C4-2B (cell line): ENCODE measurements around the gene AQP10.
A peak's percentile ranks its signal among the peaks of the same experiment; 100 is the strongest.
"Not testable (repeated sequence)": the region's sequence is repeated elsewhere in the genome, so short reads cannot be mapped to it uniquely, and the experiment has no call there.

ENCODE experiments used
- H3K27ac ChIP-seq: fragments of 450-650 bp; 2 replicates; pipeline ENCODE4 v1.5.1; 2017
- ZFX ChIP-seq: fragments of 450-650 bp; IDR thresholded peaks from 2 replicates; pipeline ENCODE4 v1.6.1; 2017
- TF ChIP-seq, protein P1 (sequence below): fragments of 450-650 bp; conservative IDR thresholded peaks from 2 replicates; pipeline ENCODE4 v1.5.1; 2017; ENCODE audit warnings: mild to moderate bottlenecking

The AQP10 gene, protein sequence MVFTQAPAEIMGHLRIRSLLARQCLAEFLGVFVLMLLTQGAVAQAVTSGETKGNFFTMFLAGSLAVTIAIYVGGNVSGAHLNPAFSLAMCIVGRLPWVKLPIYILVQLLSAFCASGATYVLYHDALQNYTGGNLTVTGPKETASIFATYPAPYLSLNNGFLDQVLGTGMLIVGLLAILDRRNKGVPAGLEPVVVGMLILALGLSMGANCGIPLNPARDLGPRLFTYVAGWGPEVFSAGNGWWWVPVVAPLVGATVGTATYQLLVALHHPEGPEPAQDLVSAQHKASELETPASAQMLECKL

DNA sequence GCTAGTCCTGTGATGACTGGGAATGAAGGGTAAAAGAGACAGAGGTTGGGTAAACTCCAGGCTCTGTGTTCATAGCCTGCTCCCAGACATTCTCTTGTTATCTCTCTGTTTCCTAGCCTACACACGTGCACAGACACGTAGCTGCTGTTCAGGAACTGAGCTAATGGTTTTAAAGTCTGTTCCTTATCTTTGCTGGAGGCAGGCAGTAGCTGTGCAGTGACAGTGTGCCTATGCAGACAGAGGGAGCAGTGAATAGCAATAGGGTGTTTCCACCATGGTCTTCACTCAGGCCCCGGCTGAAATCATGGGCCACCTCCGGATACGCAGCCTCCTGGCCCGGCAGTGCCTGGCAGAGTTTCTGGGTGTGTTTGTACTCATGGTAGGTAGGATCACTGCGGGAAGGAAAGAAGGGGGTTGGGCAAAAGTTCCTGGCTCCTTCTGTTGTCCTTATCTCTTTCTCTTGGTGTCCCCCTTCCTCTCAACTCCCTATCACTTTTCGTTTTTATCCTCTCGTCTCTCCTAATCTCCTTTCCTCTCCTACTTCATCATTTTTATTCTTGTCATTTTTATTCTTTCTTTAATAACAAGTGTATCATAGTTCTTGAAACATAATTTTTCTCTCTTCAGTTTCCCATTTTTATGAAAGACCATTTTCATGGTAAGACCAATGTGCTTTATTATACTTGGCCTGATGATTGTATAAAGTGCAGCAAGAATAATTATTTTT, at the start of gene AQP10:
AQP10 (plus strand) TSS at position 212 of the 727 bp plus-strand sequence; CDS start at position 275, 63 bp downstream.
- TF ChIP-seq ZFX, result no peak
- TF ChIP-seq, protein P1, sequence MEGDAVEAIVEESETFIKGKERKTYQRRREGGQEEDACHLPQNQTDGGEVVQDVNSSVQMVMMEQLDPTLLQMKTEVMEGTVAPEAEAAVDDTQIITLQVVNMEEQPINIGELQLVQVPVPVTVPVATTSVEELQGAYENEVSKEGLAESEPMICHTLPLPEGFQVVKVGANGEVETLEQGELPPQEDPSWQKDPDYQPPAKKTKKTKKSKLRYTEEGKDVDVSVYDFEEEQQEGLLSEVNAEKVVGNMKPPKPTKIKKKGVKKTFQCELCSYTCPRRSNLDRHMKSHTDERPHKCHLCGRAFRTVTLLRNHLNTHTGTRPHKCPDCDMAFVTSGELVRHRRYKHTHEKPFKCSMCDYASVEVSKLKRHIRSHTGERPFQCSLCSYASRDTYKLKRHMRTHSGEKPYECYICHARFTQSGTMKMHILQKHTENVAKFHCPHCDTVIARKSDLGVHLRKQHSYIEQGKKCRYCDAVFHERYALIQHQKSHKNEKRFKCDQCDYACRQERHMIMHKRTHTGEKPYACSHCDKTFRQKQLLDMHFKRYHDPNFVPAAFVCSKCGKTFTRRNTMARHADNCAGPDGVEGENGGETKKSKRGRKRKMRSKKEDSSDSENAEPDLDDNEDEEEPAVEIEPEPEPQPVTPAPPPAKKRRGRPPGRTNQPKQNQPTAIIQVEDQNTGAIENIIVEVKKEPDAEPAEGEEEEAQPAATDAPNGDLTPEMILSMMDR, result no peak
- no peak within 1 kb of the TSS for H3K27ac ChIP-seq

DNA sequence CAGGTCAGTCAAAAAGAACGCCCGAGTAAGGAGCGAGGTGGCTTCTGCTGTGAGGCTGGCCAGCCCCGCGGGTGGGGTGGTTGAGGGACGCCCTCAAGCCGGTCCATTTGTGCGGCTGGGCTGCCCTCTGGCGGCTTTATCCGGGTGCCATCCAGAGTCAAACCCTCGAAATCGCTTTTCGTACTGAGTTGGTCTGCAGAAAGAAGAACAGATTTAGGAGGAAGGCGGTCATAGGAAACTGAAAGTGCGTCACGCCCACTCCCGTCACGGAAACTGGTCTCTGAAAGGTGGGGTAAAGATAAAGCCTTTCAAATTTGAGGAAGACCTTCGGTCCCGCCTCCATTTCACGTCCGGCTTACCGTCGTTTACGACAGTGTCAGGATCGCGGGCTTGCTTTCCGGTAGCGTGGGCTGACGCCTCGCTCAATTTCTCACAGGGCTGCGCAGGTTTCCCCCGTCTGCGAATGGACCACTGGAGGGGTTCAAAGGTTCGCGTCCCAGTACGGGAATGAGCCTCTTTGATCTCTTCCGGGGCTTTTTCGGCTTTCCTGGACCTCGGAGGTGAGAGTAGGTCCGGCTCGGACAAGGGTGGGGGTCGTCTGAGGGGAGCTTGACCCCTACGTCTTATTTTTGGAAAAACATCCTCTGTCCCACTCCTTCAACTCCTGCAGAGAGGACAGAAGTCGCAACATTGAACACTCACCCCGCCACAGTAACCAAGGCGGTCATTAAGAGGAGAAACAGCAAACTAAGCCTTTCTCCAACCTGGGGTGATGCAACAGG, 48.5 kb upstream of the AQP10 start, which contains the start of gene HAX1:
HAX1 (plus strand) TSS at position 413 of the 782 bp plus-strand sequence; CDS start at position 508, 95 bp downstream.
- H3K27ac ChIP-seq, result peak within 1 kb of the TSS; percentile 93
- TF ChIP-seq ZFX, result no peak
- TF ChIP-seq, protein P1, result peak; percentile 90

DNA sequence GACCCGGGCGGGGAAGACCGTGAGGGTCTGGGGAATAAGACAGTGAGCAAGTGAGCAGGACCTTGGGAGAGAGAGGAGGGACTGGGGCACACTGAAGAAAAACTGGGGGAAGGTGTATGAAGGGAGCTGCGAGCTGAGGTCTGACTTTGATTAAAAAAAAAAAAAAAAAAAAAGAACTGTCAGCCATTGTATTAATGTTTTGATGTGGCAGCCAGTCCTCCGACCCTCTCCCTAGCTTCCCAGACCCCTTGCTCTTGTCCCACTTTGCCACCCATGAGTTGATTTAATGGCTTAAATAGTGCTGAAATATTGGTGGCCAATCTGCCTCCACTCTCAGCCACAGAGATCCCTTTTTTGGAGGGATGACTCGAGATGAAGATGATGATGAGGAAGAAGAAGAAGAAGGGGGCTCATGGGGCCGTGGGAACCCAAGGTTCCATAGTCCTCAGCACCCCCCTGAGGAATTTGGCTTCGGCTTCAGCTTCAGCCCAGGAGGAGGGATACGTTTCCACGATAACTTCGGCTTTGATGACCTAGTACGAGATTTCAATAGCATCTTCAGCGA, 47.8 kb upstream of the AQP10 start:
- TF ChIP-seq, protein P1, result no peak
- TF ChIP-seq ZFX, result no peak
- H3K27ac ChIP-seq, result peak overlapping the region; percentile 93

DNA sequence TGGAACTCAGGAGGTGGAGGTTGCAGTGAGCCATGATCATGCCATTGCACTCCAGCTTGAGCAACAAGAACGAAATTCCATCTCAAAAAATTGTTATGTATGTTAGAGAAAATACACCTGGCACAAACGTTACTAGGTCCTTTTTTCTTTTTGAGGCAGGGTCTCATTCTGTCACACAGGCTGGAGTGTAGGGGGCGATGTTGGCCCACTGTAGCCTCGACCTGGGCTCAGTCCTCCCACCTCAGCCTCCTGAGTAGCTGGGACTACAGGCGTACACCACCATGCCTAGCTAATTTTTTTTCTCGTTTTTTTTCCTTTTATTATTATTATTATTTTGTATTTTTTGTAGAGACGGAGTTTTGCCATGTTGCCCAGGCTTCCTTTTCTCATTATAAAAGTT, 44.1 kb upstream of the AQP10 start:
- H3K27ac ChIP-seq, result no peak overlapping the region
- no peak for TF ChIP-seq ZFX
- TF ChIP-seq, protein P1, result no peak; the same call in 1 of the 2 replicates

DNA sequence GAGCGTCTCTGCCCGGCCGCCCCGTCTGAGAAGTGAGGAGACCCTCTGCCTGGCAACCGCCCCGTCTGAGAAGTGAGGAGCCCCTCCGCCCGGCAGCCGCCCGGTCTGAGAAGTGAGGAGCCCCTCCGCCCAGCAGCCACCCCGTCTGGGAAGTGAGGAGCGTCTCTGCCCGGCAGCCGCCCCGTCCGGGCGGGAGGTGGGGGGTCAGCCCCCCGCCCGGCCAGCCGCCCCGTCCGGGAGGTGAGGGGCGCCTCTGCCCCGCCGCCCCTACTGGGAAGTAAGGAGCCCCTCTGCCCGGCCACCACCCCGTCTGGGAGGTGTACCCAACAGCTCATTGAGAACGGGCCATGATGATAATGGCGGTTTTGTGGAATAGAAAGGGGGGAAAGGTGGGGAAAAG, 33.3 kb upstream of the AQP10 start:
- H3K27ac ChIP-seq, result not testable (repeated sequence)

DNA sequence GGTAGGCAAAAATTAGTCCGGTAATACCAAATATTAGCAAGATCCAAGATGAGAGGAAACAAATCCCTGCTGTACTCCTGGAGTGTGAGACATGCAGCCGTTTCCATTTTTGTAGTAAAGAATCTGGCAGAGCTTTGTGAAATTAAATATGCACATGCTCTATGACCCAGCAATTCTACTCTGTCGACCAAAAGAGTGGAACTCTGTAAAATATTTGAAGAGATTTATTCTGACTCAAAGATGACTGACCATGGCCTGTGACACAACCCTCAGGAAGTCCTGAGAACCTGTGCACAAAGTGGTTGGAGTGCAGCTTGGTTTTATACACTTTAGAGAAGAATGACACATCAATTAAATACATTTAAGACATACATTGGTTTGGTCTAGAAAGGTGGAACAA, 32.2 kb upstream of the AQP10 start:
- TF ChIP-seq ZFX, result no peak
- TF ChIP-seq, protein P1, result no peak
- H3K27ac ChIP-seq, result no peak overlapping the region

DNA sequence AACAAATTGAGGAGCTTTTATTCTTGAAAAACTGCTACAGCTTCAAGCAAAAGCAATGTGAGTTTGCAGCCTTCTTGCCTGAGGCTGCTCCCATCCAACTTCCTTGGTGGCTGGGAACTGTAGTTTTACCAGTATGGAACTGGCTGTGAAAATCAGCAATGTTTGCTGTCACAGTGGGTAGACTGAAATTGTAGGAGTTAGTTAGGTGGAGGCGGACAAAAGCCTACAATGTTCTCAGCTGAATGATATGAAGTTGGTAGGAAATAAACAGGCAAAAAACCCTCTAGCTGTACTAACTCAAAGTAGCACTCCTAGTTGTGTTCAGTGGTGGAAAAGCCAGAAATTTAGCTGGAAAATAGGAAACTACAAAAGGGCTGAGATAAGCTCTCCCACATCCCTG, 30.0 kb upstream of the AQP10 start:
- TF ChIP-seq, protein P1, result no peak
- TF ChIP-seq ZFX, result no peak

More for the DNA sequence above, 30.0 kb upstream of the AQP10 start:
- no peak overlapping the region for H3K27ac ChIP-seq
